Cardiac fibroblast (primary cell): ENCODE data around the gene PTPRQ.

Experiments
- DNase-seq, 2 donors: peaks; one replicate each; pipeline versions ENCODE4 v3.0.0 to v3.0.0-alpha.2; 2010; ENCODE audit warnings: low read depth in 2 of 2
- H3K4me3 ChIP-seq, 2 donors: replicated peaks in 1 of 2; 1 replicate in 1 of 2; 2 replicates in 1 of 2; pipeline ENCODE4 v1.5.1; 2011; ENCODE audit warnings: low read depth in 2 of 2, low read length in 2 of 2, mild to moderate bottlenecking in 2 of 2, moderate library complexity in 1 of 2
- TF ChIP-seq, protein P1 (sequence below): IDR thresholded peaks from one replicate; pipeline ENCODE4 v1.5.1; 2011; ENCODE audit warnings: low read depth, mild to moderate bottlenecking, low read length, inconsistent platforms

Gene PTPRQ

DNA sequence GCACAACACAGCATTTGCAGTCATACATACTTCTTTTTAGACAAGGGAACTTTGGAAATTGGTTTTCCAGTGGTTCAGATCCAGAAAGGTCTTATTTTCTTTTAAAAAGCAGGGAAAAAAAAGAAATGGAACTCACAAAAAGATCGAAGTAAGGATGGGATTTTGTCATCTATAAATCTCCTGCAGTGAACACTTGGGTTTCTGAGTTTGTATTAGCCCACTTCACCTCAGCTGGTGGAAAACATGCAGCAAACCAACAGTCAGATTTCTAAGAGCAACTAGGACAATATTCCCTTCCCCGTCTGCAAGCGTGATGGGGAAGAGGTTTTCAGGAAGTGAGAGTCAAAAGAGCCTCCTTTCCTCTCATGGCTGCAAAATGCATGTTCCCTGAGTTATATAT is 277.3 kb downstream of the PTPRQ start:
- no peak for DNase-seq
- TF ChIP-seq, protein P1, sequence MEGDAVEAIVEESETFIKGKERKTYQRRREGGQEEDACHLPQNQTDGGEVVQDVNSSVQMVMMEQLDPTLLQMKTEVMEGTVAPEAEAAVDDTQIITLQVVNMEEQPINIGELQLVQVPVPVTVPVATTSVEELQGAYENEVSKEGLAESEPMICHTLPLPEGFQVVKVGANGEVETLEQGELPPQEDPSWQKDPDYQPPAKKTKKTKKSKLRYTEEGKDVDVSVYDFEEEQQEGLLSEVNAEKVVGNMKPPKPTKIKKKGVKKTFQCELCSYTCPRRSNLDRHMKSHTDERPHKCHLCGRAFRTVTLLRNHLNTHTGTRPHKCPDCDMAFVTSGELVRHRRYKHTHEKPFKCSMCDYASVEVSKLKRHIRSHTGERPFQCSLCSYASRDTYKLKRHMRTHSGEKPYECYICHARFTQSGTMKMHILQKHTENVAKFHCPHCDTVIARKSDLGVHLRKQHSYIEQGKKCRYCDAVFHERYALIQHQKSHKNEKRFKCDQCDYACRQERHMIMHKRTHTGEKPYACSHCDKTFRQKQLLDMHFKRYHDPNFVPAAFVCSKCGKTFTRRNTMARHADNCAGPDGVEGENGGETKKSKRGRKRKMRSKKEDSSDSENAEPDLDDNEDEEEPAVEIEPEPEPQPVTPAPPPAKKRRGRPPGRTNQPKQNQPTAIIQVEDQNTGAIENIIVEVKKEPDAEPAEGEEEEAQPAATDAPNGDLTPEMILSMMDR, result no peak
- H3K4me3 ChIP-seq, result no peak overlapping the region
